PC-3 (cell line): ENCODE measurements around the gene CEP85L.

ENCODE experiments used
- CTCF ChIP-seq: fragments of 300-600 bp; sonication (generic); conservative IDR thresholded peaks from 2 replicates; pipeline ENCODE4 v1.5.1; 2017; ENCODE audit warnings: antibody characterized with exemption, low read depth, mild to moderate bottlenecking, low read length
- EZH2 ChIP-seq: fragments of 300-600 bp; sonication (generic); IDR thresholded peaks from one replicate; pipeline ENCODE4 v1.6.1; 2017; ENCODE audit warnings: antibody characterized with exemption, mild to moderate bottlenecking, low read length; ENCODE audit not compliant: unreplicated experiment
- EZH2phosphoT487 ChIP-seq: fragments of 300-600 bp; sonication (generic); IDR thresholded peaks from 2 replicates; pipeline ENCODE4 v1.6.1; 2018; ENCODE audit warnings: mild to moderate bottlenecking, antibody characterized with exemption, low read length, borderline replicate concordance

DNA sequence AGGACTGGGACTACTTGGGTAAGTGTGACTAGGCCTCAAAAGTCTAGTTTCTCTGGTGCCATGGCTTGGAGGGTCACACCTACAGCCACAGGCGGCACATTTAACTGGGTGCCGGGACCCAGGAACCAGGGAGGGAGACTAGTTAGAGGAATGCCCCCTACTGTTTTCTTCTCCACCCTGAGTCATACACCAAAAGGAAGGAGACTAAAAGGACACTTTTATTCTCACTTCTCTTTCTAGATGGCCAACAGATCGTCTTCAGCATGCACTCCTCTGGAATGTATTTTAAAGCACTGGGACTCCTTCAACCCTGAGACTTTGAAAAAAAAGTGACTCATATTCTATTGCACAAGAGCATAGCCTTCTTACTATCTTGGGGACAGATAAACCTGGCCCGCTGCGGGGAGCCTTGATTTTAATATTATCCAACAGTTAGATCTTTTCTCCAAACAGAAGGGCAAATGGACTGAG, 69.9 kb downstream of the CEP85L start:
- TF ChIP-seq CTCF (no peak), EZH2phosphoT487 (no peak), EZH2 (no peak)
